Neuron (in vitro differentiated cells): Measurements from ENCODE around the gene NRP2.

ENCODE experiments used
- H2AFZ ChIP-seq: one replicate; pipeline ENCODE4 v1.6.1; 2013; ENCODE audit warnings: low read depth, mild to moderate bottlenecking, inconsistent platforms, low read length, moderate library complexity
- H3K27me3 ChIP-seq: one replicate; pipeline ENCODE4 v1.6.1; 2013; ENCODE audit warnings: low read length; ENCODE audit not compliant: insufficient read depth
- H3K36me3 ChIP-seq: one replicate; pipeline ENCODE4 v1.6.1; 2013; ENCODE audit warnings: low read length; ENCODE audit not compliant: insufficient read depth
- H3K4me1 ChIP-seq: one replicate; pipeline ENCODE4 v1.6.1; 2013; ENCODE audit warnings: low read length; ENCODE audit not compliant: insufficient read depth
- H3K4me3 ChIP-seq: 2 replicates; pipeline ENCODE4 v1.5.1; 2013; ENCODE audit warnings: mild to moderate bottlenecking, low read length, moderate library complexity
- H3K9me3 ChIP-seq: one replicate; pipeline ENCODE4 v1.6.1; 2013; ENCODE audit warnings: low read length

The NRP2 gene

DNA sequence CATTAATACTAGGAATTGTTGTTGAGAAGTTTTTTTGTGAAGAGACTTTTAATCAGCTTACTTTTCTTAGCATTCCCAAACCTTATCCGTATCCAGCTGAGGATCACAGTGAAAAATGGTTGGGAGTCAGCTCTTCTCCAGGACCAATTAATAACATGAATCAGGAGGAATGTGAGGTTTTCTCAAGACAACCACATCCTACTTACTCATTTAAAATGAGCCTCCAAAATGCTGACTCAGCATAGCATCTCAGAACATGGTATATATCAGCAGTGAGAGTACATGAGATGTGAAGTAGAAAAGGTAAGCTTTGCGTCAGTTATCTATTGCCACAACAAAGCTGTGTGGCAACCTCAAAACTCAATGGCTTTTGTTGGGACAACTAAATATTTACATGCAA, 140.3 kb downstream of the NRP2 start:
- Histone ChIP-seq H2AFZ (no peak overlapping the region), H3K4me1 (peaks cover 12% of the 10 kb centered on the region), H3K4me3 (no peak overlapping the region), H3K27me3 (no peaks in the 10 kb centered on the region), H3K36me3 (no peaks in the 10 kb centered on the region), H3K9me3 (no peaks in the 10 kb centered on the region)

DNA sequence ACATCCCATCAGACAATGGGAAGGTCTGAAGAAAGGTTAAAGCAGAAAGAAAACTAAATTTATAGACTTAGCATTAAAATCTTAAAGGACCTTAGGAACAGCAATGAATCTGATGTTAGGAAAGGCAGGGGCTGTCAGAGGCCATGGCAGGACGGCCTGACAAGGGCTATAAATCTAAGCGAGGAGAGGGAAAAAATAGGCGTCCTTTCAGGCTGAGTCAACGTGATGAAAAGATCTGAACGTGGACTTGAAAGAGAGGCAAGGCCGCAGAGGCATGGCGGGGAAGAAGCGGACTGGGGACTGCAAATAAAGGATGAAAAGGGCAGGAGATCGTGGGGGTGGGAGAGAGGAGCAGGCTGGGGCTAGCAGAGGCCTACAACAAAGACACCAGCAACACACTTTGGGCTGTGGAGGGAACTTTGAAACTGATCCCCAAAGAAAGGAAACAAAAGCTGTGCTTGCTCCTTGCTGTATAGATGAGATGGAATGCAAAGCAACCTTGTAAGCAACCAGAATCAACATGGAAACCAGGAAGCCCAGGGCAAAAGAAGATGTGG, 145.6 kb downstream of the NRP2 start:
- H2AFZ ChIP-seq, result peak overlapping the region; percentile 54
- H3K4me1 ChIP-seq, result peaks cover 18% of the 10 kb centered on the region
- H3K27me3 ChIP-seq, result no peaks in the 10 kb centered on the region
- H3K4me3 ChIP-seq, result no peak overlapping the region
- H3K9me3 ChIP-seq, result no peaks in the 10 kb centered on the region
- H3K36me3 ChIP-seq, result no peaks in the 10 kb centered on the region

DNA sequence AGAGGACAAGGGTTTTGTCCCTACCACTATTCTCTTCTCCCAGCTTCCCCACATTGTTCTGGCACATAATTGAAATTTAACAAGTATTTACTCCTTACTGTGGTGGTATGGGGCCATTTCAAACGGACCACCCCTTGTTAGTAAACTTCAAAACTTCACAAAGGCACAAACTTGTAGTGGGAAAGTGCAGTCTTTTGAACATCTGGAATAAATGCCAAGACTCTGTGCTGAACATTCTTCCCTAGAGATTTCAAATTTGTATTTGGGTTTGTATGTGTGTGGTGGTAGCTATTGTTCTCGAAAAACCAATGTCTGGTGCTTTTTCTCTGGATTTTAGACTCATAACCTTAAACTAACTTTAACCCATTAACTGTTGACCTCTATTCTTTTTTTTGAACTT, 151.6 kb downstream of the NRP2 start:
- no peak overlapping the region for H2AFZ ChIP-seq
- no peaks in the 10 kb centered on the region for H3K27me3 ChIP-seq
- no peaks in the 10 kb centered on the region for H3K9me3 ChIP-seq
- no peaks in the 10 kb centered on the region for H3K4me1 ChIP-seq
- no peaks in the 10 kb centered on the region for H3K36me3 ChIP-seq
- H3K4me3 ChIP-seq, result no peak overlapping the region

DNA sequence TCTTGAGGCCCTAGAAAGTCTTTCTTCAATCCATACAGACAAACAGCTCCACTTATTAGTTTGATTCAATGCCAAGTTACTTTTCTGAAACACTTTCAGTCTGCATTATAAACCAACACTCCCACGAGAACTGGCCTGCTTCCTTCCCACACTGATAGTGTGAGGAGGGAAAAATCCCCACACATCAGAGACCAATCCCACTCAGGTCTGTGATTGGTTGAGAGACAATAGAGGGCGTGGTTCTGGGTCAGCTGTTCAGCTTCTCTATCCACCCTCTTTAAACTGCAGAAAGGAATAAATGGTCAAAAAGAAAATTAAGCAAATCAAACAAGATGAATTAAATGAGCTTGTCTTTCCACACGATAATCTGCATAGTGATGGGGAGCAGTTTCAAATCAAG, 152.5 kb downstream of the NRP2 start:
- Histone ChIP-seq H3K4me1 (no peaks in the 10 kb centered on the region), H3K27me3 (no peaks in the 10 kb centered on the region), H2AFZ (no peak overlapping the region), H3K9me3 (no peaks in the 10 kb centered on the region), H3K4me3 (no peak overlapping the region), H3K36me3 (no peaks in the 10 kb centered on the region)

DNA sequence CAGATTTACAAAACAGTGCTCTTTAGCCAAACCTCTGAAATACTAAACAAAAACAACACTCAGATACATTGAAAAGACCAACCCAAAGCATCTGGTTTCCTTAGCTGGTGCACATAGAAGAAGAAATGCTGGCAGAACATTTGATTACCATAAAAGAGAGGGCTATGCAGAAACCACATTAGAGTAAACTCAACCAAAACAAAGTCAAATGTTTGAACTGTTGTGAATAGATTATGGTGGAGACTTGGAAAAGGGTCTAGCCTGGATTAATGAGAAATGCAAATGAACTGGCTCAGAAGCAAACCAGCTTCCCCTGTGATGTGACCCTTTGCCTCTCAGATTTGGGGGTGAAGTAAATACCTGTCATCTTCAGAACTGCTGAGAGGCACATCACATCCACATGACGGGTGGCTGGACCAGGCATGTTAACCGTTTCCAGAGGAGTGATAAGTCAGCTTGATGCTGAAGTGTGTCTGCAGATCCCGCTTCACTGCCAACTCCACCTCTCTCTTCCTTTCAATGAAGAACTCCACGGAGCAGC, 153.0 kb downstream of the NRP2 start:
- Histone ChIP-seq H3K4me1 (no peaks in the 10 kb centered on the region), H3K27me3 (no peaks in the 10 kb centered on the region), H3K4me3 (no peak overlapping the region), H3K36me3 (no peaks in the 10 kb centered on the region), H3K9me3 (no peaks in the 10 kb centered on the region), H2AFZ (no peak overlapping the region)

DNA sequence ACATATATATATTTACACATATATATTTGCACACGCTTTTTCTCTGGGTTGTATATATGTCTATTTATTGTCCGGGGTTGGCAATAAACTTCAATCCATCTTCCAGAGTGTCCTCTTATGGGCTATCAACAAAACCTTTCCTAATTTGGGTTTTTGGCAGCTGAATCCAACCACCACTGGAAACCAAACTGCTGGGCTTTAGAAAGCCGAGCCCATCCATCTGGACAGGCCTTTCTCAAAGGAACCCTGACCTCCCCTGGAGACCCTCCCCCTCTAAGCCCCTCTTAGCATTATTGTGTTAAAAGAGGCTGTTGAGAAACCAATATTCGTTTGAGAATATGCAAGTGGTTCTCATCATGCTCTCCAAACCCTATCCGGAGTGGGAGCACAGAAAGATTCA, 153.6 kb downstream of the NRP2 start:
- no peaks in the 10 kb centered on the region for H3K4me1 ChIP-seq
- no peak overlapping the region for H2AFZ ChIP-seq

DNA sequence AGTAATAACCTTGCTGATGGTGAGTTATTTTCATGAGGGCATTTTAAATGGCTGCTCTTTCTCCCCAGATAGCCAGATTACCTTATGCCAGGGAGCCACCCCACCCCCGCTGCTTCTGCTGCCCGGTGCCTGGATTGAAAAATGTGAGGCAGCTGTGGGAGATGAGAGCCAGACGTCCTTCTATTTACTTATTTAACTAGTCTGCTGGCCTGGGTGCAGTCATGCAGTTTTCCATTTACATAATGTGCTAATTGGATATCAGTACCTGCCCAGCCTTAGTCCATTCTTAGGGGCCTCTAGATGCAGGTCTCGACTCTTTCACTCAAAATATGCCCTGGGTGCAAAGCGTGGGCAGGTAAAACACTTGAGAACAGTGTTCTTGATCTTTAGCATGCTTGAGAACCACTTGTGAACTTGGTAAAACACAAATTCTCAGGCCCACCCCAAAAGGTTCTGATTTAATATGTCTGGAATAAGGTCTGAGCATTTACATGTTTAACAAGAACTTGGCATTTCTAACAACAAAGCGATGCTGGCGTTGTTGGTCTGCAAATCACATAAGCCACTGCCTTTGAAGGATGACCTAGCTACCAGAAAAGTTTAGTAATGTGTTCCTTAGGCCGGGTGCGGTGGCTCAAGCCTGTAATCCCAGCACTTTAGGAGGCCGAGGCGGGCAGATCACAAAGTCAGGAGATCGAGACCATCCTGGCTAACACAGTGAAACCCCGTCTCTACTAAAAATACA, 154.3 kb downstream of the NRP2 start:
- H3K36me3 ChIP-seq, result no peaks in the 10 kb centered on the region
- H2AFZ ChIP-seq, result no peak overlapping the region
- H3K9me3 ChIP-seq, result no peaks in the 10 kb centered on the region
- H3K4me1 ChIP-seq, result peaks cover 4% of the 10 kb centered on the region
- H3K27me3 ChIP-seq, result peaks cover 3% of the 10 kb centered on the region
- no peak overlapping the region for H3K4me3 ChIP-seq

More for the DNA sequence above, 153.6 kb downstream of the NRP2 start:
- no peaks in the 10 kb centered on the region for H3K9me3 ChIP-seq
- no peaks in the 10 kb centered on the region for H3K27me3 ChIP-seq
- H3K4me3 ChIP-seq, result no peak overlapping the region
- H3K36me3 ChIP-seq, result no peaks in the 10 kb centered on the region

DNA sequence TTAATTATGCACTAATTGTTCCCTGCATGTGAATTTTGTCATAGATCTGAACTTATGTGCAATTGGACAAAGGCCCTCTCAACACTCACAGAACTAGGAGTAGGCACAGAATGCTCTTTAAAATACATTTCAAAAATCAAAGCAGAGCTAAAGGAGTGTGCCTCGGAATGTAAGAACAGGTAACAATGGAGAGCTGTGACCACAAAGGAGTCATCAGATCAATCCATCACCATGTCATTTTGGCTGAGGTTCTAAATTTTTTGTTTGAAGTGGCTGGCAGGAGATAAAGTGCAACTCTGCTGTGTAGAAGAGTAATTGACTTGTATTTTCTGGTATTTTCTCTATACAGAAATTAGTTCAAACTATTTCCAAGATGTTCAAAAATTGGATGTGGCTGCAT, 155.4 kb downstream of the NRP2 start:
- no peak overlapping the region for H2AFZ ChIP-seq
- H3K27me3 ChIP-seq, result peaks cover 3% of the 10 kb centered on the region
- H3K4me1 ChIP-seq, result peaks cover 5% of the 10 kb centered on the region
- H3K36me3 ChIP-seq, result no peaks in the 10 kb centered on the region
- no peak overlapping the region for H3K4me3 ChIP-seq
- H3K9me3 ChIP-seq, result no peaks in the 10 kb centered on the region

DNA sequence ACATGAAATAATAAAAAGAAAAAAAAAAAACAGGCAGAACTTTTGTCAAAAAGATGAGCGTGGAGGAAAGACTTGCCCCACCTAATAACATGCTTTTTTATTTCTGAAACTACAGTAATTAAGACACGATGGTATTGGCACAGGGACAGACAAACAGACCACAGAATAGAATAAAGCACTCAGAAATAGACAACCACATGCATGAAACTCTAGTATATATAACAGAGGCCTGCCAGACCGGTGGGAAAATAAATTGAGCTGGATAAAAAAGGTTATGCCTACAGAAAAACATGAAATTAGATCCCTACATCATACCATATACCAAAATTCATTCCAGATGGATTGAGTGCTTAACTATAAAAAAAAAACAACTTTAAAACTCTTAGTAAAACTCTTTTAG, 163.1 kb downstream of the NRP2 start:
- H3K36me3 ChIP-seq, result no peaks in the 10 kb centered on the region
- H2AFZ ChIP-seq, result no peak overlapping the region
- no peak overlapping the region for H3K4me3 ChIP-seq
- H3K4me1 ChIP-seq, result peaks cover 5% of the 10 kb centered on the region
- H3K9me3 ChIP-seq, result no peaks in the 10 kb centered on the region
- peaks cover 3% of the 10 kb centered on the region for H3K27me3 ChIP-seq
